Measurements from ENCODE around the gene MPV17L2.

Gene MPV17L2

GRCh38 chr19:18232540-18233223 lies 39.7 kb downstream of the MPV17L2 start:
- no peak overlapping the region for H3K27ac ChIP-seq
- H3K36me3 ChIP-seq (ENCODE audit: control insufficient read depth, insufficient read depth, low read length): no peaks in the 10 kb centered on the region
- H3K9me3 ChIP-seq (ENCODE audit: control insufficient read depth, low read length): no peaks in the 10 kb centered on the region
- H3K4me3 ChIP-seq (ENCODE audit: low read depth, low read length): no peak overlapping the region
- H2AFZ ChIP-seq: peak overlapping the region; percentile 36
- H3K9ac ChIP-seq: no peak overlapping the region
- H3K4me2 ChIP-seq (ENCODE audit: low read length): no peak overlapping the region
- peak; percentile 30 for TF ChIP-seq CTCF (IDR thresholded peaks at IDR 0.05)
- no peaks in the 10 kb centered on the region for H3K4me1 ChIP-seq
- no peaks in the 10 kb centered on the region for H3K27me3 ChIP-seq (ENCODE audit: control insufficient read depth, insufficient read depth, low read length)
- no peaks in the 10 kb centered on the region for H3K79me2 ChIP-seq

- Histone ChIP-seq H2AFZ (peak overlapping the region; percentile 36), H3K4me2 (ENCODE audit: low read length) (no peak overlapping the region), H3K79me2 (no peaks in the 10 kb centered on the region), H3K27me3 (ENCODE audit: control insufficient read depth, insufficient read depth, low read length) (no peaks in the 10 kb centered on the region), H3K4me1 (no peaks in the 10 kb centered on the region), H3K4me3 (ENCODE audit: low read depth, low read length) (no peak overlapping the region), H3K27ac (no peak overlapping the region), H3K9me3 (ENCODE audit: control insufficient read depth, low read length) (no peaks in the 10 kb centered on the region), H3K9ac (no peak overlapping the region), H3K36me3 (ENCODE audit: control insufficient read depth, insufficient read depth, low read length) (no peaks in the 10 kb centered on the region)
- no peak for TF ChIP-seq CTCF (IDR thresholded peaks at IDR 0.05)
These were observed 40.3 kb downstream of the MPV17L2 start for GRCh38 chr19:18233224-18233825.

GRCh38 chr19:18234194-18234593 lies 41.2 kb downstream of the MPV17L2 start:
- no peaks in the 10 kb centered on the region for H3K9me3 ChIP-seq (ENCODE audit: control insufficient read depth, low read length)
- H3K27me3 ChIP-seq (ENCODE audit: control insufficient read depth, insufficient read depth, low read length): no peaks in the 10 kb centered on the region
- no peaks in the 10 kb centered on the region for H3K4me1 ChIP-seq
- H3K36me3 ChIP-seq (ENCODE audit: control insufficient read depth, insufficient read depth, low read length): no peaks in the 10 kb centered on the region
- H3K27ac ChIP-seq: no peak overlapping the region
- H2AFZ ChIP-seq: no peak overlapping the region
- H3K4me2 ChIP-seq (ENCODE audit: low read length): no peak overlapping the region
- no peaks in the 10 kb centered on the region for H3K79me2 ChIP-seq
- no peak overlapping the region for H3K9ac ChIP-seq
- TF ChIP-seq CTCF (IDR thresholded peaks at IDR 0.05): no peak
- H3K4me3 ChIP-seq (ENCODE audit: low read depth, low read length): no peak overlapping the region

- H3K79me2 ChIP-seq: no peaks in the 10 kb centered on the region
- TF ChIP-seq CTCF (IDR thresholded peaks at IDR 0.05): no peak
- no peak overlapping the region for H3K27ac ChIP-seq
- no peak overlapping the region for H3K4me3 ChIP-seq (ENCODE audit: low read depth, low read length)
- H3K36me3 ChIP-seq (ENCODE audit: control insufficient read depth, insufficient read depth, low read length): no peaks in the 10 kb centered on the region
- H3K4me1 ChIP-seq: no peaks in the 10 kb centered on the region
- no peaks in the 10 kb centered on the region for H3K27me3 ChIP-seq (ENCODE audit: control insufficient read depth, insufficient read depth, low read length)
- H3K9me3 ChIP-seq (ENCODE audit: control insufficient read depth, low read length): no peaks in the 10 kb centered on the region
- no peak overlapping the region for H3K4me2 ChIP-seq (ENCODE audit: low read length)
- no peak overlapping the region for H3K9ac ChIP-seq
- H2AFZ ChIP-seq: no peak overlapping the region
These were observed 46.3 kb downstream of the MPV17L2 start for GRCh38 chr19:18239303-18239702.

GRCh38 chr19:18245297-18245696 lies 52.3 kb downstream of the MPV17L2 start:
- Histone ChIP-seq H3K4me3 (ENCODE audit: low read depth, low read length) (no peak overlapping the region), H3K4me1 (no peaks in the 10 kb centered on the region), H2AFZ (no peak overlapping the region), H3K79me2 (no peaks in the 10 kb centered on the region), H3K36me3 (ENCODE audit: control insufficient read depth, insufficient read depth, low read length) (no peaks in the 10 kb centered on the region), H3K9ac (no peak overlapping the region), H3K4me2 (ENCODE audit: low read length) (no peak overlapping the region), H3K27ac (no peak overlapping the region), H3K27me3 (ENCODE audit: control insufficient read depth, insufficient read depth, low read length) (no peaks in the 10 kb centered on the region), H3K9me3 (ENCODE audit: control insufficient read depth, low read length) (no peaks in the 10 kb centered on the region)
- no peak for TF ChIP-seq CTCF (IDR thresholded peaks at IDR 0.05)

Measured in parathyroid adenoma (tissue), 2 donors.